H1 (cell line): ENCODE results near the gene LINC01488. TPM values are rescaled to one million over a fixed set of nuclear protein-coding genes. Genes with fewer than 3 reads are reported as not detected.

Experiments
- CTCF ChIA-PET: fragments of 300-600 bp; sonication (Branson Sonifier 250); formaldehyde crosslinking; loops from one replicate; lab custom pipeline; 2021; ENCODE audit not compliant: partially characterized antibody; lab: Charles Lee
- POLR2A ChIA-PET: fragments of 300-600 bp; sonication (Branson Sonifier 250); formaldehyde crosslinking; loops from one replicate; lab custom pipeline; 2021; ENCODE audit warnings: inconsistent platforms; ENCODE audit not compliant: partially characterized antibody; lab: Charles Lee
- DNase-seq, 2 experiments: peaks; one replicate each; pipeline versions ENCODE4 v3.0.0 to v3.0.0-alpha.2; 2010 to 2022; ENCODE audit warnings: low spot score in 2 of 2, low read depth in 1 of 2, mixed read lengths in 1 of 2
- FAIRE-seq: peaks from 2 replicates; lab custom pipeline; 2011; peaks lifted over from hg19 to GRCh38; lab: Jason Lieb, UNC
- H2AFZ ChIP-seq: 2 replicates; pipeline ENCODE4 v1.8.1; 2012; ENCODE audit warnings: low read length, inconsistent platforms
- H2AK5ac ChIP-seq: 2 replicates; pipeline ENCODE4 v1.6.1; 2013; ENCODE audit warnings: low read depth, low read length
- H2BK120ac ChIP-seq: replicated peaks from 2 replicates; pipeline ENCODE3; 2013; ENCODE audit warnings: low read depth, low read length, inconsistent platforms
- H2BK12ac ChIP-seq: 2 replicates; pipeline ENCODE4 v1.6.1; 2013; ENCODE audit warnings: low read depth, low read length
- H2BK15ac ChIP-seq: 2 replicates; pipeline ENCODE4 v1.6.1; 2013; ENCODE audit warnings: low read length
- H2BK20ac ChIP-seq: 2 replicates; pipeline ENCODE4 v1.6.1; 2013; ENCODE audit warnings: low read length
- H2BK5ac ChIP-seq: 2 replicates; pipeline ENCODE4 v1.6.1; 2013; ENCODE audit warnings: low read depth, low read length
- H3K14ac ChIP-seq: 2 replicates; pipeline ENCODE4 v1.6.1; 2013; ENCODE audit warnings: inconsistent platforms; ENCODE audit not compliant: insufficient read length
- H3K18ac ChIP-seq: 2 replicates; pipeline ENCODE4 v1.6.1; 2013; ENCODE audit warnings: low read length; ENCODE audit errors: extremely low read depth
- H3K23ac ChIP-seq: 2 replicates; pipeline ENCODE4 v1.6.1; 2013; ENCODE audit warnings: inconsistent platforms; ENCODE audit not compliant: insufficient read length
- H3K23me2 ChIP-seq: 2 replicates; pipeline ENCODE4 v1.6.1; 2013; ENCODE audit warnings: low read depth, low read length
- H3K27ac ChIP-seq: 2 replicates; pipeline ENCODE4 v1.6.1; 2011; ENCODE audit warnings: low read depth, low read length, inconsistent platforms
- H3K27me3 ChIP-seq, 4 experiments: replicated peaks in 1 of 4; 1 replicate in 1 of 4; 2 replicates in 3 of 4; pipeline versions ENCODE4 v1.6.1 to v1.8.1; 2011 to 2013; ENCODE audit warnings: low read length in 3 of 4, mild to moderate bottlenecking in 3 of 4, inconsistent platforms in 2 of 4, mixed read lengths in 2 of 4, moderate library complexity in 1 of 4; ENCODE audit not compliant: control insufficient read depth in 3 of 4, insufficient read depth in 3 of 4; ENCODE audit errors: extremely low read depth in 1 of 4
- H3K36me3 ChIP-seq, 4 experiments: 2 replicates each; pipeline versions ENCODE4 v1.6.1 to v1.8.1; 2011 to 2013; ENCODE audit warnings: mild to moderate bottlenecking in 4 of 4, low read length in 3 of 4, moderate library complexity in 2 of 4, control low read depth in 1 of 4, inconsistent platforms in 1 of 4; ENCODE audit not compliant: insufficient read depth in 4 of 4, control insufficient read depth in 2 of 4
- H3K4ac ChIP-seq: replicated peaks from 2 replicates; pipeline ENCODE3; 2013; ENCODE audit warnings: low read length, low read depth, mixed read lengths, inconsistent platforms; ENCODE audit not compliant: insufficient read length
- H3K4me1 ChIP-seq, 4 experiments: replicated peaks in 1 of 4; 1 replicate in 1 of 4; 2 replicates in 3 of 4; pipeline versions ENCODE4 v1.6.1 to v1.8.1; 2011 to 2013; ENCODE audit warnings: low read length in 3 of 4, inconsistent platforms in 2 of 4, mixed read lengths in 1 of 4; ENCODE audit not compliant: insufficient read depth in 4 of 4, control insufficient read depth in 3 of 4
- H3K4me2 ChIP-seq, 2 experiments: 2 replicates each; pipeline versions ENCODE4 v1.6.1 to v1.8.1; 2011 to 2013; ENCODE audit warnings: low read depth in 2 of 2, low read length in 2 of 2, control low read depth in 1 of 2, inconsistent platforms in 1 of 2, mild to moderate bottlenecking in 1 of 2; ENCODE audit not compliant: insufficient read depth in 1 of 2
- H3K4me3 ChIP-seq, 4 experiments: fragments of 200-600, 300-600 bp in 1 of 4; sonication (generic), shearing (Covaris generic), sonication (Bioruptor Twin) in 1 of 4; 2 replicates each; pipeline versions ENCODE4 v1.5.1 to v1.8.1; 2011 to 2016; ENCODE audit warnings: low read length in 4 of 4, low read depth in 3 of 4, control low read depth in 2 of 4, inconsistent platforms in 2 of 4, mild to moderate bottlenecking in 2 of 4, mixed read lengths in 1 of 4, moderate library complexity in 1 of 4; ENCODE audit not compliant: insufficient read depth in 2 of 4; ENCODE audit errors: extremely low read depth in 1 of 4
- H3K56ac ChIP-seq: replicated peaks from 2 replicates; pipeline ENCODE3; 2013; ENCODE audit warnings: low read depth, mild to moderate bottlenecking, mixed read lengths, low read length, inconsistent platforms; ENCODE audit not compliant: insufficient read length
- H3K79me1 ChIP-seq: 2 replicates; pipeline ENCODE4 v1.6.1; 2013; ENCODE audit warnings: low read depth, low read length, control low read depth
- H3K79me2 ChIP-seq, 2 experiments: 2 replicates each; pipeline versions ENCODE4 v1.6.1 to v1.8.1; 2012 to 2013; ENCODE audit warnings: low read length in 2 of 2, mild to moderate bottlenecking in 2 of 2, inconsistent platforms in 1 of 2; ENCODE audit not compliant: insufficient read depth in 2 of 2, control insufficient read depth in 1 of 2
- H3K9ac ChIP-seq, 4 experiments: replicated peaks in 1 of 4; 1 replicate in 1 of 4; 2 replicates in 3 of 4; pipeline versions ENCODE4 v1.6.1 to v1.8.1; 2011 to 2013; ENCODE audit warnings: low read depth in 3 of 4, low read length in 3 of 4, control low read depth in 2 of 4, mild to moderate bottlenecking in 2 of 4, moderate library complexity in 2 of 4, inconsistent platforms in 1 of 4; ENCODE audit errors: extremely low read depth in 1 of 4
- H3K9me3 ChIP-seq, 2 experiments: 2 replicates each; pipeline versions ENCODE4 v1.6.1 to v1.8.1; 2012 to 2013; ENCODE audit warnings: mild to moderate bottlenecking in 2 of 2, moderate library complexity in 2 of 2, control low read depth in 1 of 2, inconsistent platforms in 1 of 2, low read depth in 1 of 2, low read length in 1 of 2, mixed read lengths in 1 of 2; ENCODE audit not compliant: insufficient read depth in 2 of 2
- H4K20me1 ChIP-seq, 2 experiments: replicated peaks in 1 of 2; 2 replicates each; pipeline versions ENCODE3 to v1.8.1; 2011 to 2013; ENCODE audit warnings: inconsistent platforms in 2 of 2, low read length in 2 of 2, mild to moderate bottlenecking in 1 of 2; ENCODE audit not compliant: insufficient read depth in 2 of 2, control insufficient read depth in 1 of 2
- H4K5ac ChIP-seq: 2 replicates; pipeline ENCODE4 v1.6.1; 2013; ENCODE audit warnings: low read length, low read depth, mixed read lengths, inconsistent platforms; ENCODE audit not compliant: insufficient read length
- H4K8ac ChIP-seq: 2 replicates; pipeline ENCODE4 v1.8.0; 2013; ENCODE audit warnings: mild to moderate bottlenecking, moderate library complexity, low read length, inconsistent platforms; ENCODE audit not compliant: insufficient read depth; ENCODE audit errors: extremely low read depth
- H4K91ac ChIP-seq: replicated peaks from 2 replicates; pipeline ENCODE3; 2013; ENCODE audit warnings: low read length, mixed read lengths, inconsistent platforms; ENCODE audit not compliant: insufficient read length
- ATF2 ChIP-seq: IDR thresholded peaks from 2 replicates; pipeline ENCODE4 v1.6.1; 2012; ENCODE audit warnings: low read length, inconsistent platforms
- HDAC6 ChIP-seq: IDR thresholded peaks from one replicate; pipeline ENCODE4 v1.7.1; 2012; ENCODE audit warnings: low read depth, mild to moderate bottlenecking, inconsistent platforms, low read length, moderate library complexity
- KDM1A ChIP-seq: fragments of 200-600, 300-600 bp; sonication (generic); IDR thresholded peaks from 2 replicates; pipeline ENCODE4 v1.7.1; 2016; ENCODE audit warnings: mild to moderate bottlenecking, low read length, borderline replicate concordance
- NRF1 ChIP-seq: IDR thresholded peaks from 2 replicates; pipeline ENCODE4 v1.6.1; 2011; ENCODE audit warnings: mild to moderate bottlenecking, low read depth, low read length, improper control_type of control experiment
- SP2 ChIP-seq: IDR thresholded peaks from 2 replicates; pipeline ENCODE4 v1.6.1; 2012; ENCODE audit warnings: mild to moderate bottlenecking, low read length, inconsistent platforms
- SRF ChIP-seq: IDR thresholded peaks from 2 replicates; pipeline ENCODE4 v1.6.1; 2011; ENCODE audit warnings: mild to moderate bottlenecking, low read depth, low read length, moderate library complexity
- TAF7 ChIP-seq: optimal IDR thresholded peaks from 2 replicates; pipeline ENCODE3; 2011; ENCODE audit warnings: low read depth, mild to moderate bottlenecking, inconsistent platforms, low read length, moderate library complexity, borderline replicate concordance
- TBP ChIP-seq: IDR thresholded peaks from 2 replicates; pipeline ENCODE4 v1.6.1; 2011; ENCODE audit warnings: low read depth, low read length, improper control_type of control experiment
- TCF12 ChIP-seq: IDR thresholded peaks from 2 replicates; pipeline ENCODE4 v1.6.1; 2011; ENCODE audit warnings: low read depth, mild to moderate bottlenecking, low read length
- WGBS, 2 experiments: shearing (Covaris generic) in 1 of 2; methylation state at CpG; one replicate each; pipeline versions ENCODE4 v1.1.6 to v1.1.7; 2013 to 2015; ENCODE audit warnings: low lambda C conversion rate in 2 of 2, mixed read lengths in 2 of 2, inconsistent platforms in 1 of 2, low coverage in 1 of 2, missing lambda C conversion rate in 1 of 2; ENCODE audit not compliant: insufficient replicate concordance in 2 of 2, insufficient coverage in 1 of 2, insufficient read length in 1 of 2; ENCODE audit errors: extremely low coverage in 1 of 2, missing lambda C conversion rate in 1 of 2; 5-methylcytosine and 5-hydroxymethylcytosine counted together
- polyA plus RNA-seq, 7 experiments: library from polyadenylated mRNA; depleted of rRNA in 3 of 7; stranded (reverse) in 5 of 7; unstranded in 2 of 7; fragments of >200 nt in 5 of 7; fragments of 200-250 nt in 2 of 7; gene quantifications; 1 replicate in 5 of 7; 2 replicates in 1 of 7; 4 replicates in 1 of 7; pipeline versions ENCODE4 v1.2.1 to v1.2.3, GENCODE V29; 2011 to 2013; ENCODE audit warnings: missing spikeins in 2 of 7, mixed read lengths in 2 of 7
- total RNA-seq: library from RNA; stranded (reverse); fragmentation: NEBNext Ultra II Directional; extraction: Animal tissue kit (Norgen Biotek cat#: 25700); gene quantifications from 2 replicates; pipeline ENCODE4 v1.2.1, GENCODE V29; 2021

LINC01488 gene
- total and polyA plus RNA-seq, 2 of the 8 experiments (the other 6 are each of a cell fraction or from before 2014, with no cell fraction given), result not detected

GRCh38 chr11:69515271-69516245 is 34.1 kb downstream of the LINC01488 start:
- H4K91ac ChIP-seq, result no peak overlapping the region
- FAIRE-seq (no peak), DNase-seq (no peak)
- H2AK5ac ChIP-seq, result no peak overlapping the region
- H3K4me1 ChIP-seq, result peaks cover 0 to 5% (median 2%) of the 10 kb centered on the region in 4 experiments; a peak in 5 of 7 replicates
- no peaks in the 10 kb centered on the region for H4K20me1 ChIP-seq
- ChIA-PET POLR2A (no interaction called here), CTCF (interaction anchor here (0.6 kb wide), 1 partner anchor 21 kb away, joined by 4 read pairs; no protein-coding TSS in a partner anchor)
- H4K8ac ChIP-seq, result no peak overlapping the region
- H3K27me3 ChIP-seq, result peaks cover 0 to 3% (median 0%) of the 10 kb centered on the region in 4 experiments; a peak in 2 of 7 replicates
- no peak overlapping the region for H2BK5ac ChIP-seq
- H3K27ac ChIP-seq, result no peak overlapping the region
- no peaks in the 10 kb centered on the region; a peak in 1 of 8 replicates for H3K36me3 ChIP-seq
- no peak overlapping the region for H3K18ac ChIP-seq
- H3K9me3 ChIP-seq, result peaks cover 11 to 15% of the 10 kb centered on the region in 2 experiments; a peak in 3 of 4 replicates
- no peak overlapping the region for H3K4me2 ChIP-seq
- no peak overlapping the region for H2BK20ac ChIP-seq
- H2BK120ac ChIP-seq, result no peak overlapping the region
- H3K9ac ChIP-seq, result no peak overlapping the region
- no peaks in the 10 kb centered on the region for H3K79me2 ChIP-seq
- no peak overlapping the region for H3K14ac ChIP-seq
- no peak overlapping the region for H3K23ac ChIP-seq
- WGBS, 2 experiments, result 86% methylated on average over 12 of the region's 12 CpGs; no CpG with 5 or more reads in 1 of the 2 experiments
- no peaks in the 10 kb centered on the region for H3K79me1 ChIP-seq
- 0 out of 2 replicates have a peak overlapping the region, but pooled peaks have one; percentile 18 for H2BK15ac ChIP-seq
- no peaks in the 10 kb centered on the region for H3K23me2 ChIP-seq
- H3K56ac ChIP-seq, result no peak overlapping the region
- H2BK12ac ChIP-seq, result peak overlapping the region; percentile 17; the same call in 1 of the 2 replicates
- no peak overlapping the region for H4K5ac ChIP-seq
- H3K4me3 ChIP-seq, result no peak overlapping the region
- H3K4ac ChIP-seq, result no peak overlapping the region
- H2AFZ ChIP-seq, result no peak overlapping the region
- TF ChIP-seq SRF (no peak), NRF1 (no peak), KDM1A (no peak), TAF7 (no peak), ATF2 (no peak), TBP (no peak), HDAC6 (no peak), SP2 (no peak), TCF12 (no peak)
